GM23338 (cell line): ENCODE data around the gene GRIN3A. TPM values are rescaled to one million over a fixed set of nuclear protein-coding genes. Genes with fewer than 3 reads are reported as not detected.

Source experiments
- ATAC-seq: fragments of 200-7000 bp; cut with Tn5 transposase; 3 replicates; pipeline ENCODE4 v1.9.1; 2020
- DNase-seq: peaks from one replicate; pipeline ENCODE4 v3.0.0-alpha.2; 2015; ENCODE audit warnings: low spot score
- H2AFZ ChIP-seq: fragments of 200-600 bp; sonication (generic); 2 replicates; pipeline ENCODE4 v1.8.0; 2016; ENCODE audit warnings: antibody characterized with exemption, mild to moderate bottlenecking, moderate library complexity
- H3F3A ChIP-seq: fragments of 200-600 bp; sonication (generic); replicated peaks from 2 replicates; pipeline ENCODE4 v1.8.0; 2017; ENCODE audit warnings: antibody characterized with exemption, mixed run types, low read depth
- H3K27ac ChIP-seq: fragments of 200-600 bp; sonication (generic); 2 replicates; pipeline ENCODE4 v1.6.1; 2016; ENCODE audit warnings: low read depth
- H3K27me3 ChIP-seq: fragments of 200-600 bp; sonication (generic); 2 replicates; pipeline ENCODE4 v1.8.0; 2016; ENCODE audit warnings: mild to moderate bottlenecking, mixed run types, moderate library complexity; ENCODE audit not compliant: insufficient read depth
- H3K36me3 ChIP-seq: fragments of 200-600 bp; sonication (generic); 2 replicates; pipeline ENCODE4 v1.8.0; 2016; ENCODE audit warnings: mild to moderate bottlenecking; ENCODE audit not compliant: insufficient read depth
- H3K4me1 ChIP-seq: fragments of 200-600 bp; sonication (generic); 2 replicates; pipeline ENCODE4 v1.8.0; 2016; ENCODE audit warnings: mild to moderate bottlenecking, moderate library complexity; ENCODE audit not compliant: insufficient read depth
- H3K4me2 ChIP-seq: fragments of 200-600 bp; sonication (generic); 2 replicates; pipeline ENCODE4 v1.7.1; 2017; ENCODE audit warnings: mixed run types
- H3K4me3 ChIP-seq: fragments of 200-600 bp; sonication (generic); 2 replicates; pipeline ENCODE4 v1.6.1; 2016; ENCODE audit warnings: mixed run types
- H3K79me2 ChIP-seq: fragments of 200-600 bp; sonication (generic); replicated peaks from 2 replicates; pipeline ENCODE4 v1.8.0; 2017; ENCODE audit warnings: mild to moderate bottlenecking; ENCODE audit not compliant: insufficient read depth
- H3K9me2 ChIP-seq: fragments of 200-600 bp; sonication (generic); 2 replicates; pipeline ENCODE4 v1.8.0; 2017; ENCODE audit not compliant: insufficient read depth
- H4K20me1 ChIP-seq: fragments of 200-600 bp; sonication (generic); replicated peaks from 2 replicates; pipeline ENCODE4 v1.8.0; 2017; ENCODE audit warnings: mild to moderate bottlenecking; ENCODE audit not compliant: insufficient read depth
- H3K27ac Mint-ChIP-seq: 2 replicates; pipeline ENCODE4 v1.8.0; 2020; ENCODE audit warnings: inconsistent platforms, mild to moderate bottlenecking, moderate library complexity, mixed read lengths
- H3K27me3 Mint-ChIP-seq: 3 replicates; pipeline ENCODE4 v1.8.0; 2022; ENCODE audit warnings: low read depth, mild to moderate bottlenecking, moderate library complexity, mixed read lengths, inconsistent platforms; ENCODE audit not compliant: insufficient read depth, poor library complexity
- H3K36me3 Mint-ChIP-seq: 3 replicates; pipeline ENCODE4 v1.8.0; 2021; ENCODE audit warnings: low read depth, mild to moderate bottlenecking, inconsistent platforms, moderate library complexity, mixed read lengths
- H3K4me1 Mint-ChIP-seq: 3 replicates; pipeline ENCODE4 v1.8.0; 2020; ENCODE audit warnings: mild to moderate bottlenecking, inconsistent platforms, mixed read lengths
- H3K4me3 Mint-ChIP-seq: 3 replicates; pipeline ENCODE4 v1.8.0; 2021; ENCODE audit warnings: moderate library complexity, mild to moderate bottlenecking, inconsistent platforms, mixed read lengths
- H3K9me3 Mint-ChIP-seq: 3 replicates; pipeline ENCODE4 v1.8.0; 2020; ENCODE audit warnings: moderate library complexity, mild to moderate bottlenecking, inconsistent platforms, mixed read lengths
- EZH2 ChIP-seq: fragments of 200-600 bp; sonication (generic); IDR thresholded peaks from one replicate; pipeline ENCODE4 v1.8.0; 2017; ENCODE audit warnings: antibody characterized with exemption, mild to moderate bottlenecking, low read depth; ENCODE audit not compliant: unreplicated experiment
- JUNB ChIP-seq: IDR thresholded peaks from one replicate; pipeline ENCODE4 v1.6.1; 2016; ENCODE audit warnings: antibody characterized with exemption; ENCODE audit not compliant: unreplicated experiment
- NANOG ChIP-seq: IDR thresholded peaks from 2 replicates; pipeline ENCODE4 v1.6.1; 2016; ENCODE audit warnings: antibody characterized with exemption, borderline replicate concordance
- POLR2AphosphoS5 ChIP-seq: IDR thresholded peaks from 2 replicates; pipeline ENCODE4 v1.6.1; 2016; ENCODE audit warnings: antibody characterized with exemption, low read depth
- STAT1 ChIP-seq: IDR thresholded peaks from one replicate; pipeline ENCODE4 v1.6.1; 2016; ENCODE audit warnings: antibody characterized with exemption; ENCODE audit not compliant: unreplicated experiment
- ZNF114 ChIP-seq: fragments of 250-450 bp; sonication (Bioruptor Pico); IDR thresholded peaks from 2 replicates; pipeline ENCODE4 v1.5.0; 2020; ENCODE audit warnings: mild to moderate bottlenecking, moderate library complexity
- ZNF331 ChIP-seq: fragments of 250-450 bp; sonication (Bioruptor Pico); IDR thresholded peaks from 2 replicates; pipeline ENCODE4 v1.5.0; 2020; ENCODE audit warnings: low read depth, mild to moderate bottlenecking, moderate library complexity
- polyA plus RNA-seq: library from polyadenylated mRNA; unstranded; fragments of >200 nt; fragmentation: Nextera tagmentation; extraction: Ambion mirVana; gene quantifications from 2 replicates; pipeline ENCODE4 v1.2.1, GENCODE V29; 2016
- total RNA-seq: library from RNA; depleted of rRNA; stranded (reverse); fragments of >200 nt; shearing (Covaris generic); gene quantifications from 2 replicates; pipeline ENCODE4 v1.2.3, GENCODE V29; 2014
- TF ChIP-seq, protein P1 (sequence below): fragments of 250-450 bp; sonication (Bioruptor Pico); IDR thresholded peaks from 2 replicates; pipeline ENCODE4 v1.5.0; 2020; ENCODE audit warnings: mild to moderate bottlenecking, moderate library complexity
- TF ChIP-seq, protein P2 (sequence below): IDR thresholded peaks from 2 replicates; pipeline ENCODE4 v1.6.1; 2016; ENCODE audit warnings: antibody characterized with exemption
- TF ChIP-seq, protein P3 (sequence below): IDR thresholded peaks from one replicate; pipeline ENCODE4 v1.6.1; 2018; ENCODE audit warnings: antibody characterized with exemption; ENCODE audit not compliant: unreplicated experiment

The GRIN3A gene
- total and polyA plus RNA-seq, 2 experiments from 2014 or later = 0.03 to 0.05 TPM

- TF ChIP-seq, protein P1, sequence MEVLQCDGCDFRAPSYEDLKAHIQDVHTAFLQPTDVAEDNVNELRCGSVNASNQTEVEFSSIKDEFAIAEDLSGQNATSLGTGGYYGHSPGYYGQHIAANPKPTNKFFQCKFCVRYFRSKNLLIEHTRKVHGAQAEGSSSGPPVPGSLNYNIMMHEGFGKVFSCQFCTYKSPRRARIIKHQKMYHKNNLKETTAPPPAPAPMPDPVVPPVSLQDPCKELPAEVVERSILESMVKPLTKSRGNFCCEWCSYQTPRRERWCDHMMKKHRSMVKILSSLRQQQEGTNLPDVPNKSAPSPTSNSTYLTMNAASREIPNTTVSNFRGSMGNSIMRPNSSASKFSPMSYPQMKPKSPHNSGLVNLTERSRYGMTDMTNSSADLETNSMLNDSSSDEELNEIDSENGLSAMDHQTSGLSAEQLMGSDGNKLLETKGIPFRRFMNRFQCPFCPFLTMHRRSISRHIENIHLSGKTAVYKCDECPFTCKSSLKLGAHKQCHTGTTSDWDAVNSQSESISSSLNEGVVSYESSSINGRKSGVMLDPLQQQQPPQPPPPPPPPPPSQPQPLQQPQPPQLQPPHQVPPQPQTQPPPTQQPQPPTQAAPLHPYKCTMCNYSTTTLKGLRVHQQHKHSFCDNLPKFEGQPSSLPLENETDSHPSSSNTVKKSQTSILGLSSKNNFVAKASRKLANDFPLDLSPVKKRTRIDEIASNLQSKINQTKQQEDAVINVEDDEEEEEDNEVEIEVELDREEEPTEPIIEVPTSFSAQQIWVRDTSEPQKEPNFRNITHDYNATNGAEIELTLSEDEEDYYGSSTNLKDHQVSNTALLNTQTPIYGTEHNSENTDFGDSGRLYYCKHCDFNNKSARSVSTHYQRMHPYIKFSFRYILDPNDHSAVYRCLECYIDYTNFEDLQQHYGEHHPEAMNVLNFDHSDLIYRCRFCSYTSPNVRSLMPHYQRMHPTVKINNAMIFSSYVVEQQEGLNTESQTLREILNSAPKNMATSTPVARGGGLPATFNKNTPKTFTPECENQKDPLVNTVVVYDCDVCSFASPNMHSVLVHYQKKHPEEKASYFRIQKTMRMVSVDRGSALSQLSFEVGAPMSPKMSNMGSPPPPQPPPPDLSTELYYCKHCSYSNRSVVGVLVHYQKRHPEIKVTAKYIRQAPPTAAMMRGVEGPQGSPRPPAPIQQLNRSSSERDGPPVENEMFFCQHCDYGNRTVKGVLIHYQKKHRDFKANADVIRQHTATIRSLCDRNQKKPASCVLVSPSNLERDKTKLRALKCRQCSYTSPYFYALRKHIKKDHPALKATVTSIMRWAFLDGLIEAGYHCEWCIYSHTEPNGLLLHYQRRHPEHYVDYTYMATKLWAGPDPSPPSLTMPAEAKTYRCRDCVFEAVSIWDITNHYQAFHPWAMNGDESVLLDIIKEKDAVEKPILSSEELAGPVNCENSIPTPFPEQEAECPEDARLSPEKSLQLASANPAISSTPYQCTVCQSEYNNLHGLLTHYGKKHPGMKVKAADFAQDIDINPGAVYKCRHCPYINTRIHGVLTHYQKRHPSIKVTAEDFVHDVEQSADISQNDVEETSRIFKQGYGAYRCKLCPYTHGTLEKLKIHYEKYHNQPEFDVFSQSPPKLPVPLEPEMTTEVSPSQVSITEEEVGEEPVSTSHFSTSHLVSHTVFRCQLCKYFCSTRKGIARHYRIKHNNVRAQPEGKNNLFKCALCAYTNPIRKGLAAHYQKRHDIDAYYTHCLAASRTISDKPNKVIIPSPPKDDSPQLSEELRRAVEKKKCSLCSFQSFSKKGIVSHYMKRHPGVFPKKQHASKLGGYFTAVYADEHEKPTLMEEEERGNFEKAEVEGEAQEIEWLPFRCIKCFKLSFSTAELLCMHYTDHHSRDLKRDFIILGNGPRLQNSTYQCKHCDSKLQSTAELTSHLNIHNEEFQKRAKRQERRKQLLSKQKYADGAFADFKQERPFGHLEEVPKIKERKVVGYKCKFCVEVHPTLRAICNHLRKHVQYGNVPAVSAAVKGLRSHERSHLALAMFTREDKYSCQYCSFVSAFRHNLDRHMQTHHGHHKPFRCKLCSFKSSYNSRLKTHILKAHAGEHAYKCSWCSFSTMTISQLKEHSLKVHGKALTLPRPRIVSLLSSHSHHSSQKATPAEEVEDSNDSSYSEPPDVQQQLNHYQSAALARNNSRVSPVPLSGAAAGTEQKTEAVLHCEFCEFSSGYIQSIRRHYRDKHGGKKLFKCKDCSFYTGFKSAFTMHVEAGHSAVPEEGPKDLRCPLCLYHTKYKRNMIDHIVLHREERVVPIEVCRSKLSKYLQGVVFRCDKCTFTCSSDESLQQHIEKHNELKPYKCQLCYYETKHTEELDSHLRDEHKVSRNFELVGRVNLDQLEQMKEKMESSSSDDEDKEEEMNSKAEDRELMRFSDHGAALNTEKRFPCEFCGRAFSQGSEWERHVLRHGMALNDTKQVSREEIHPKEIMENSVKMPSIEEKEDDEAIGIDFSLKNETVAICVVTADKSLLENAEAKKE (CRISPR knock-in tag) = no peak
- TF ChIP-seq EZH2 = no peak
- no peak for TF ChIP-seq POLR2AphosphoS5
- no peak for TF ChIP-seq JUNB
- no peak for TF ChIP-seq ZNF114
- no peak for TF ChIP-seq ZNF331 (CRISPR knock-in tag)
Observed at GRCh38 chr9:101620452-101620851, 118.0 kb downstream of the GRIN3A start (continued).

GRCh38 chr9:101618698-101619097, 119.7 kb downstream of the GRIN3A start:
- Histone ChIP-seq H3K27me3 (no peaks in the 10 kb centered on the region), H4K20me1 (no peaks in the 10 kb centered on the region), H3K4me1 (no peaks in the 10 kb centered on the region), H3K4me2 (no peak overlapping the region), H3F3A (no peaks in the 10 kb centered on the region), H3K36me3 (no peaks in the 10 kb centered on the region), H3K9me2 (peaks cover 5% of the 10 kb centered on the region; the same call in 1 of the 2 replicates), H3K4me3 (no peak overlapping the region), H2AFZ (no peak overlapping the region), H3K27ac (no peak overlapping the region), H3K79me2 (no peaks in the 10 kb centered on the region)
- ATAC-seq (no peak), DNase-seq (no peak)
- no peaks in the 10 kb centered on the region for H3K4me1 Mint-ChIP-seq
- no peak overlapping the region for H3K4me3 Mint-ChIP-seq
- H3K27ac Mint-ChIP-seq = no peak overlapping the region
- H3K9me3 Mint-ChIP-seq = no peaks in the 10 kb centered on the region; the same call in 2 of the 3 replicates
- TF ChIP-seq, protein P2, sequence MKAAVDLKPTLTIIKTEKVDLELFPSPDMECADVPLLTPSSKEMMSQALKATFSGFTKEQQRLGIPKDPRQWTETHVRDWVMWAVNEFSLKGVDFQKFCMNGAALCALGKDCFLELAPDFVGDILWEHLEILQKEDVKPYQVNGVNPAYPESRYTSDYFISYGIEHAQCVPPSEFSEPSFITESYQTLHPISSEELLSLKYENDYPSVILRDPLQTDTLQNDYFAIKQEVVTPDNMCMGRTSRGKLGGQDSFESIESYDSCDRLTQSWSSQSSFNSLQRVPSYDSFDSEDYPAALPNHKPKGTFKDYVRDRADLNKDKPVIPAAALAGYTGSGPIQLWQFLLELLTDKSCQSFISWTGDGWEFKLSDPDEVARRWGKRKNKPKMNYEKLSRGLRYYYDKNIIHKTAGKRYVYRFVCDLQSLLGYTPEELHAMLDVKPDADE = no peak
- TF ChIP-seq STAT1 (no peak), NANOG (no peak)
- TF ChIP-seq, protein P3, sequence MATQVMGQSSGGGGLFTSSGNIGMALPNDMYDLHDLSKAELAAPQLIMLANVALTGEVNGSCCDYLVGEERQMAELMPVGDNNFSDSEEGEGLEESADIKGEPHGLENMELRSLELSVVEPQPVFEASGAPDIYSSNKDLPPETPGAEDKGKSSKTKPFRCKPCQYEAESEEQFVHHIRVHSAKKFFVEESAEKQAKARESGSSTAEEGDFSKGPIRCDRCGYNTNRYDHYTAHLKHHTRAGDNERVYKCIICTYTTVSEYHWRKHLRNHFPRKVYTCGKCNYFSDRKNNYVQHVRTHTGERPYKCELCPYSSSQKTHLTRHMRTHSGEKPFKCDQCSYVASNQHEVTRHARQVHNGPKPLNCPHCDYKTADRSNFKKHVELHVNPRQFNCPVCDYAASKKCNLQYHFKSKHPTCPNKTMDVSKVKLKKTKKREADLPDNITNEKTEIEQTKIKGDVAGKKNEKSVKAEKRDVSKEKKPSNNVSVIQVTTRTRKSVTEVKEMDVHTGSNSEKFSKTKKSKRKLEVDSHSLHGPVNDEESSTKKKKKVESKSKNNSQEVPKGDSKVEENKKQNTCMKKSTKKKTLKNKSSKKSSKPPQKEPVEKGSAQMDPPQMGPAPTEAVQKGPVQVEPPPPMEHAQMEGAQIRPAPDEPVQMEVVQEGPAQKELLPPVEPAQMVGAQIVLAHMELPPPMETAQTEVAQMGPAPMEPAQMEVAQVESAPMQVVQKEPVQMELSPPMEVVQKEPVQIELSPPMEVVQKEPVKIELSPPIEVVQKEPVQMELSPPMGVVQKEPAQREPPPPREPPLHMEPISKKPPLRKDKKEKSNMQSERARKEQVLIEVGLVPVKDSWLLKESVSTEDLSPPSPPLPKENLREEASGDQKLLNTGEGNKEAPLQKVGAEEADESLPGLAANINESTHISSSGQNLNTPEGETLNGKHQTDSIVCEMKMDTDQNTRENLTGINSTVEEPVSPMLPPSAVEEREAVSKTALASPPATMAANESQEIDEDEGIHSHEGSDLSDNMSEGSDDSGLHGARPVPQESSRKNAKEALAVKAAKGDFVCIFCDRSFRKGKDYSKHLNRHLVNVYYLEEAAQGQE = no peak
- H3K27me3 Mint-ChIP-seq = peaks cover 3% of the 10 kb centered on the region
- H3K36me3 Mint-ChIP-seq = no peaks in the 10 kb centered on the region
